PC-3 (cell line): ENCODE measurements around the gene PCCA. TPM values are rescaled to one million over a fixed set of nuclear protein-coding genes. Genes with fewer than 3 reads are reported as not detected.
A peak's percentile ranks its signal among the peaks of the same experiment; 100 is the strongest.

Experiments used
- ATAC-seq: fragments of 200-7000 bp; cut with Tn5 transposase; 2 replicates; pipeline ENCODE4 v1.9.1; 2020; ENCODE audit warnings: mild to moderate bottlenecking, moderate library complexity
- BruUV-seq: library from RNA; stranded (reverse); fragments of 400-500 nt; replicated peaks from 2 replicates; lab custom pipeline; 2021; lab: Mats Ljungman, UMichigan
- CTCF ChIA-PET: fragments of 300-600 bp; sonication (Branson Sonifier 250); formaldehyde crosslinking; loops from one replicate; lab custom pipeline; 2022; ENCODE audit warnings: antibody characterized with exemption; lab: Charles Lee
- POLR2A ChIA-PET: fragments of 300-600 bp; sonication (Branson Sonifier 250); formaldehyde crosslinking; loops from one replicate; lab custom pipeline; 2022; ENCODE audit warnings: antibody characterized with exemption; ENCODE audit not compliant: unreplicated experiment; lab: Charles Lee
- DNase-seq: peaks from one replicate; pipeline ENCODE4 v3.0.0-alpha.2; 2015
- H2AFZ ChIP-seq: fragments of 300-600 bp; sonication (generic); 2 replicates; pipeline ENCODE4 v1.6.0; 2016; ENCODE audit warnings: antibody characterized with exemption, low read length
- H3F3A ChIP-seq: fragments of 300-600 bp; sonication (generic); one replicate; pipeline ENCODE4 v1.6.0; 2017; ENCODE audit warnings: antibody characterized with exemption, low read length, control low read depth, mild to moderate bottlenecking; ENCODE audit not compliant: unreplicated experiment
- H3K27ac ChIP-seq: fragments of 300-600 bp; sonication (generic); 2 replicates; pipeline ENCODE4 v1.5.1; 2016; ENCODE audit warnings: mild to moderate bottlenecking, low read length
- H3K27me3 ChIP-seq: fragments of 300-600 bp; sonication (generic); 2 replicates; pipeline ENCODE4 v1.6.1; 2016; ENCODE audit warnings: low read length, mixed read lengths
- H3K36me3 ChIP-seq: fragments of 300-600 bp; sonication (generic); 2 replicates; pipeline ENCODE4 v1.6.1; 2016; ENCODE audit warnings: low read depth, mixed run types, low read length, mixed read lengths
- H3K4me1 ChIP-seq: fragments of 300-600 bp; sonication (generic); 2 replicates; pipeline ENCODE4 v1.5.1; 2016; ENCODE audit warnings: low read length; ENCODE audit not compliant: insufficient read depth
- H3K4me2 ChIP-seq: fragments of 300-600 bp; sonication (generic); 2 replicates; pipeline ENCODE4 v1.6.0; 2016; ENCODE audit warnings: low read length
- H3K4me3 ChIP-seq: fragments of 300-600 bp; sonication (generic); 2 replicates; pipeline ENCODE4 v1.5.1; 2016; ENCODE audit warnings: mild to moderate bottlenecking, low read length, mixed read lengths
- H3K79me2 ChIP-seq: fragments of 300-600 bp; sonication (generic); 2 replicates; pipeline ENCODE4 v1.6.1; 2017; ENCODE audit warnings: low read length, mixed read lengths
- H3K9ac ChIP-seq: fragments of 300-600 bp; sonication (generic); 2 replicates; pipeline ENCODE4 v1.6.0; 2016; ENCODE audit warnings: mild to moderate bottlenecking, low read length
- H3K9me2 ChIP-seq: fragments of 300-600 bp; sonication (generic); replicated peaks from 2 replicates; pipeline ENCODE4 v1.6.1; 2016; ENCODE audit warnings: mixed run types, low read length, mixed read lengths
- H3K9me3 ChIP-seq: fragments of 300-600 bp; sonication (generic); 2 replicates; pipeline ENCODE4 v1.6.1; 2016; ENCODE audit warnings: low read length, mixed read lengths
- H4K20me1 ChIP-seq: fragments of 300-600 bp; sonication (generic); 2 replicates; pipeline ENCODE4 v1.6.1; 2016; ENCODE audit warnings: low read length, mixed read lengths
- EZH2 ChIP-seq: fragments of 300-600 bp; sonication (generic); IDR thresholded peaks from one replicate; pipeline ENCODE4 v1.6.1; 2017; ENCODE audit warnings: antibody characterized with exemption, mild to moderate bottlenecking, low read length; ENCODE audit not compliant: unreplicated experiment
- EZH2phosphoT487 ChIP-seq: fragments of 300-600 bp; sonication (generic); IDR thresholded peaks from 2 replicates; pipeline ENCODE4 v1.6.1; 2018; ENCODE audit warnings: mild to moderate bottlenecking, antibody characterized with exemption, low read length, borderline replicate concordance
- intact Hi-C: fragments of 100-400 bp; cut with micrococcal nuclease; formaldehyde crosslinking; loops from 2 replicates; pipeline ENCODE4 v1.9.0; 2023
- total RNA-seq: library from RNA; depleted of rRNA; stranded (reverse); fragments of >200 nt; gene quantifications from 2 replicates; pipeline ENCODE4 v1.2.3, GENCODE V29; 2014
- TF ChIP-seq, protein P1 (sequence below): fragments of 300-600 bp; sonication (generic); conservative IDR thresholded peaks from 2 replicates; pipeline ENCODE4 v1.5.1; 2017; ENCODE audit warnings: antibody characterized with exemption, low read depth, mild to moderate bottlenecking, low read length

Gene PCCA
- total RNA-seq, 1 experiment from 2014 or later: 10.5 TPM

DNA sequence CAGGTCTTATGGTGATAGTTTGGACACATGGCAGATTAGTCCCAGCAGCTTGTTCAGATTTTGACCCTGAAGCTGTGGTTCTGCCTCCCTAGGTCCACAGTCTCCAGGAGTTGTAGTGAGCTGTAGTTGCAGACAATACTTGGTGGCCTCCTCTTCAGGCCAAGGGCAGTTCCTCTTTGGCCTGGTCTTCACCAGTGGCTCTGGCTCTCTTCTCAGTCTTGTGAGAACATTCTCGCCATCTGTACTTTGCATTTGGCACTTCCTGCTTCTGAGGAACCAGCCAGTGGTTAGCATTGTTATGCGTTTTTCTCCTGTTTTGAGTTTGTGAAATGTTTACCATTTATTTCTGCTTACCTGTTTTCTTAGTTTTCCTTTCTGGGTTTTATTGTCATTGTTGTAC, 40.7 kb downstream of the PCCA start:
- no peaks in the 10 kb centered on the region for H4K20me1 ChIP-seq
- H3K27me3 ChIP-seq: no peaks in the 10 kb centered on the region
- no TSS peak for BruUV-seq
- no peak overlapping the region for H3K4me3 ChIP-seq
- no peak for ATAC-seq
- DNase-seq: no peak
- ChIA-PET CTCF (interaction anchor here (1.4 kb wide), 1 partner anchor 106 kb away, joined by 3 read pairs; no protein-coding TSS in a partner anchor), POLR2A (no interaction called here)
- intact Hi-C loops: no loop called here
- no peaks in the 10 kb centered on the region for H3K36me3 ChIP-seq
- H2AFZ ChIP-seq: no peak overlapping the region
- no peak overlapping the region for H3K9ac ChIP-seq
- no peaks in the 10 kb centered on the region for H3F3A ChIP-seq
- H3K9me2 ChIP-seq: no peaks in the 10 kb centered on the region
- H3K4me2 ChIP-seq: no peak overlapping the region
- no peaks in the 10 kb centered on the region for H3K79me2 ChIP-seq
- TF ChIP-seq EZH2phosphoT487: no peak
- no peak for TF ChIP-seq EZH2
- TF ChIP-seq, protein P1, sequence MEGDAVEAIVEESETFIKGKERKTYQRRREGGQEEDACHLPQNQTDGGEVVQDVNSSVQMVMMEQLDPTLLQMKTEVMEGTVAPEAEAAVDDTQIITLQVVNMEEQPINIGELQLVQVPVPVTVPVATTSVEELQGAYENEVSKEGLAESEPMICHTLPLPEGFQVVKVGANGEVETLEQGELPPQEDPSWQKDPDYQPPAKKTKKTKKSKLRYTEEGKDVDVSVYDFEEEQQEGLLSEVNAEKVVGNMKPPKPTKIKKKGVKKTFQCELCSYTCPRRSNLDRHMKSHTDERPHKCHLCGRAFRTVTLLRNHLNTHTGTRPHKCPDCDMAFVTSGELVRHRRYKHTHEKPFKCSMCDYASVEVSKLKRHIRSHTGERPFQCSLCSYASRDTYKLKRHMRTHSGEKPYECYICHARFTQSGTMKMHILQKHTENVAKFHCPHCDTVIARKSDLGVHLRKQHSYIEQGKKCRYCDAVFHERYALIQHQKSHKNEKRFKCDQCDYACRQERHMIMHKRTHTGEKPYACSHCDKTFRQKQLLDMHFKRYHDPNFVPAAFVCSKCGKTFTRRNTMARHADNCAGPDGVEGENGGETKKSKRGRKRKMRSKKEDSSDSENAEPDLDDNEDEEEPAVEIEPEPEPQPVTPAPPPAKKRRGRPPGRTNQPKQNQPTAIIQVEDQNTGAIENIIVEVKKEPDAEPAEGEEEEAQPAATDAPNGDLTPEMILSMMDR: no peak
- no peak overlapping the region for H3K27ac ChIP-seq
- no peaks in the 10 kb centered on the region for H3K9me3 ChIP-seq
- H3K4me1 ChIP-seq: peaks cover 12% of the 10 kb centered on the region

DNA sequence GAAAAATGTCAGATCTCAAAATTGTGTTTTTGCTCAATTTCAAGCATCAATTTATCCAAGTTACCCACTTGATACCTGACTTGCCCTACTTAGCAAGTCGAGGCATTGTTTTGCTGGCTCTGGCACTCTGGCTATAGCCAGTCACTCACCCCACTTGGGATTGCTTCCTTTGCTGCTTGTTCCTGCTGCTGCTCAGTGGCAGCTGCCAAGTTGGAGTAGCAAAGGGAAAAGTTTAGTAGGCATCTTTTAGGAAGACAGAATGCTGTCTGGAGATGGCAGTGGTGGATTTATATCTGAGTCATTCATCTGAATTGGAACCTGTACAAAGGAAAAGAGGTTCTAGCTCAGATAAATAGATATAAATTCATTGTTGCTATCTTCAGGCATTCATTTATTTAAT, 41.2 kb downstream of the PCCA start:
- Histone ChIP-seq H3K4me1 (peaks cover 12% of the 10 kb centered on the region), H3K9me3 (no peaks in the 10 kb centered on the region), H3K9ac (no peak overlapping the region), H3K79me2 (no peaks in the 10 kb centered on the region), H3F3A (no peaks in the 10 kb centered on the region), H3K27me3 (no peaks in the 10 kb centered on the region), H3K27ac (no peak overlapping the region), H3K4me3 (no peak overlapping the region), H3K4me2 (no peak overlapping the region), H4K20me1 (no peaks in the 10 kb centered on the region), H3K9me2 (no peaks in the 10 kb centered on the region), H2AFZ (no peak overlapping the region), H3K36me3 (no peaks in the 10 kb centered on the region)
- POLR2A ChIA-PET: no interaction called here
- intact Hi-C loops: no loop called here
- DNase-seq: peak; percentile 7
- TF ChIP-seq EZH2phosphoT487: no peak
- no peak for TF ChIP-seq EZH2
- TF ChIP-seq, protein P1: no peak
- no TSS peak for BruUV-seq
- CTCF ChIA-PET: interaction anchor here (1.4 kb wide), 1 partner anchor 106 kb away, joined by 3 read pairs; no protein-coding TSS in a partner anchor
- no peak for ATAC-seq

DNA sequence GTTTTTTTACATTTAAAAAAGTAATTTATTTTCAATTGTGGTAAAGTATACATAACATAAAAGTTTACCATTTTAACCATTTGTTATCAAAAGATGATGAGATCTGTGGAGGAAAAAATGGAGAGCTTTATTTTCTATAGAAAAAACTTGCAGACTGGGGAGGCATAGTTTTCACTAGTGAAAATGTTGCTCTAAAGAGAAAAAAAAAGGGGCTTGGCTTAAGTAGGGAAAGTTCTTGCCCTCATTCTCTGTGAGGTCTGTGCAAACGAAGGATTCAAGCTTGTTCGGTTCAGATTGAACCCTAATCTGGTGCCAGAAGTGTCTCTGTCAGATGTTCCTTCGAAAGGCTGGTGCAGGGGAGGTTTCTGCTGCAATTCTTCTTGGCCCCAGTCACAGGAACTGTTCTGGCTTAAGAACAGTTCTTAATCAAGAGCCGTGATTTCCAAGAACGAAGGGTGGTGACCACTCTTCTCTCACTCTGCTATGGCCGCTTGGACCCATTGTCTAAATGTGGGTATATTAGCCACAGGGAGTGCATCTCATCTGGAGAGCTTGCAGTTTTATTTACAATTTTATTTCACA, 42.1 kb downstream of the PCCA start:
- H3K4me2 ChIP-seq: no peak overlapping the region
- H3K9me2 ChIP-seq: no peaks in the 10 kb centered on the region
- no peaks in the 10 kb centered on the region for H3K79me2 ChIP-seq
- no peaks in the 10 kb centered on the region for H3K9me3 ChIP-seq
- H3F3A ChIP-seq: no peaks in the 10 kb centered on the region
- no peak overlapping the region for H3K4me3 ChIP-seq
- ATAC-seq (no peak), DNase-seq (no peak)
- BruUV-seq: no TSS peak
- no peaks in the 10 kb centered on the region for H3K27me3 ChIP-seq
- H3K9ac ChIP-seq: no peak overlapping the region
- no peak overlapping the region for H3K27ac ChIP-seq
- no peaks in the 10 kb centered on the region for H3K36me3 ChIP-seq
- intact Hi-C loops: no loop called here
- H2AFZ ChIP-seq: no peak overlapping the region
- no peaks in the 10 kb centered on the region for H4K20me1 ChIP-seq
- TF ChIP-seq, protein P1: no peak
- no peak for TF ChIP-seq EZH2
- no peak for TF ChIP-seq EZH2phosphoT487
- POLR2A ChIA-PET: interaction anchor here (0.5 kb wide), 1 partner anchor 116 kb away, joined by 12 read pairs; no protein-coding TSS in a partner anchor
- peaks cover 12% of the 10 kb centered on the region for H3K4me1 ChIP-seq
- CTCF ChIA-PET: interaction anchor here (1.4 kb wide), 1 partner anchor 105 kb away, joined by 3 read pairs; no protein-coding TSS in a partner anchor
